ENCODE data around the gene CLPSL1. TPM values are rescaled to one million over a fixed set of nuclear protein-coding genes. Genes with fewer than 3 reads are reported as not detected.

CLPSL1 gene
- total and polyA plus RNA-seq, 2 of the 13 experiments (the other 11 are each of a cell fraction or from before 2014, with no cell fraction given): not detected

DNA sequence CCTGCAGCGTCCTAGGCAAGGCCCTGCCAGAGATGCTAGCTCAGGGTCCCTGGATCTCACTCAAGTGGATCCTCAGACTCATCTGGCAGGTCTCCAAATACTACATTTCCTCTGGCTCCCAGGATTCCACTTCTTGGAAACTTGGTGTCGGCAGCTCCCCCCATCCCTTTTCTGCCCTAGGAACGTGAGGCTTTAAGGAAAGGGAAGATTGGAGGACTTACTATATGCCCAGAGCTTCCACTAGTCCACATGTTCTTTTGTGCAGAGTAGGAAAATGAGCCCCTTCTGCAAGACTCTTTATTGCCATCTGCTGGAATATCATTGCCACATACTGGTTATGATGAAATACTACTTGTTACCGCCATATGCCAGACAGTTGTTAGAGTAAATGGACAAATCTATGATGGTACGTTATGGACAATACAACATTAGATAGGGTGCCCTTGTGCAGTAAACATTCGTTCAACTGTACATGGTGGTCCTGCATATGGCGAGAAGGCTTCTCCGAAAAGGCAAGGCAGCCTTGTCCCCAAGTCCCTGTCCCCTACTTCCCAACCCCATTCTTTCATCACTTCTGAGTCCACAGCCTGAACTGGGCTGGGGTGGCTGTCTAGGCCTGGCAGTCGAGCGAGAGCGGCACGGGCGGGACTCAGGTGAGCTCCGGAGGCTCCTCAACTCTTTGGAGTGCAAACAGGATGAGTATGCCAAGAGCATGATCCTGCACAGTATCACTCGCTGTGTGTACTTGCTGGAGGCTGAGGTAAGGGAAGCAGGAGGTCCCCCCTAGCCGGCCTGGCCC, 43.2 kb upstream of the CLPSL1 start:
- H3K27me3 ChIP-seq (ENCODE audit: control insufficient read depth in 1 of 2, insufficient read depth in 2 of 2, low read length in 2 of 2): no peaks in the 10 kb centered on the region
- peak; percentile 72 for FAIRE-seq
- peaks cover 79% of the 10 kb centered on the region for H3K4me1 ChIP-seq (ENCODE audit: insufficient read depth, low read length)
- H4K20me1 ChIP-seq (ENCODE audit: insufficient read depth, low read length): no peaks in the 10 kb centered on the region
- POLR2A ChIA-PET: interaction anchor here (1.8 to 2.1 kb wide), 2 partner anchors 10 to 153 kb away, joined by 5 to 16 read pairs; no protein-coding TSS in a partner anchor
- peak overlapping the region; percentile 52 for H3K4me2 ChIP-seq (ENCODE audit: low read depth, low read length)
- in situ Hi-C loops (cut with HindIII; ENCODE audit: extremely low pct_ligation_motif_present, low pct_unique_long_range_greater_than_20kb) (loop anchor here (5.0 to 10.0 kb wide), 2 partner anchors 155 to 423 kb away; no protein-coding TSS in a partner anchor), intact Hi-C loops (cut with micrococcal nuclease; ENCODE audit: unreplicated experiment) (loop anchor here (1.0 to 10.0 kb wide), 4 partner anchors 49 to 443 kb away; partner anchors contain the start of genes DEF6 and FKBP5)
- H3K4me3 ChIP-seq (replicated peaks in 1 of 3; ENCODE audit: insufficient read depth in 1 of 3, low read depth in 2 of 3, low read length in 3 of 3): peak overlapping the region in 1 of 3 experiments; percentile 30; a peak in 2 of 6 replicates
- DNase-seq (ENCODE audit: low spot score): peak; percentile 87
- WGBS (ENCODE audit: low lambda C conversion rate): 60% methylated on average over 16 of the region's 16 CpGs
- no peaks in the 10 kb centered on the region for H3K79me2 ChIP-seq (ENCODE audit: insufficient read depth, low read length)
- peak overlapping the region; percentile 73 for H2AFZ ChIP-seq (ENCODE audit: low read length)
- H3K36me3 ChIP-seq (replicated peaks in 1 of 2; ENCODE audit: control insufficient read depth in 1 of 2, insufficient read depth in 2 of 2, low read length in 2 of 2): no peaks in the 10 kb centered on the region
- CTCF ChIA-PET (ENCODE audit: low intra/inter-chr PET ratio, low total read pairs): interaction anchor here (1.1 to 5.0 kb wide), 4 partner anchors 51 to 215 kb away, joined by 3 to 131 read pairs (median 10); no protein-coding TSS in a partner anchor
- no peaks in the 10 kb centered on the region for H3K9me3 ChIP-seq (ENCODE audit: low read length)
- H3K27ac ChIP-seq (ENCODE audit: extremely low read length, insufficient read depth, low read length): no peak overlapping the region
- 0 out of 2 replicates have a peak overlapping the region, but pooled peaks have one; percentile 13 for H3K9ac ChIP-seq (ENCODE audit: insufficient read depth, low read depth, low read length)
- peak; percentile 63 for ATAC-seq
- no TSS peak for BruUV-seq (replicated peaks)
- no peak for TF ChIP-seq MTA1 (CRISPR knock-in tag; IDR thresholded peaks at IDR 0.05; ENCODE audit: borderline replicate concordance)
- no peak for TF ChIP-seq HNRNPH1 (optimal IDR thresholded peaks at IDR 0.05; ENCODE audit: low read depth, low read length)
- TF ChIP-seq, protein P1, sequence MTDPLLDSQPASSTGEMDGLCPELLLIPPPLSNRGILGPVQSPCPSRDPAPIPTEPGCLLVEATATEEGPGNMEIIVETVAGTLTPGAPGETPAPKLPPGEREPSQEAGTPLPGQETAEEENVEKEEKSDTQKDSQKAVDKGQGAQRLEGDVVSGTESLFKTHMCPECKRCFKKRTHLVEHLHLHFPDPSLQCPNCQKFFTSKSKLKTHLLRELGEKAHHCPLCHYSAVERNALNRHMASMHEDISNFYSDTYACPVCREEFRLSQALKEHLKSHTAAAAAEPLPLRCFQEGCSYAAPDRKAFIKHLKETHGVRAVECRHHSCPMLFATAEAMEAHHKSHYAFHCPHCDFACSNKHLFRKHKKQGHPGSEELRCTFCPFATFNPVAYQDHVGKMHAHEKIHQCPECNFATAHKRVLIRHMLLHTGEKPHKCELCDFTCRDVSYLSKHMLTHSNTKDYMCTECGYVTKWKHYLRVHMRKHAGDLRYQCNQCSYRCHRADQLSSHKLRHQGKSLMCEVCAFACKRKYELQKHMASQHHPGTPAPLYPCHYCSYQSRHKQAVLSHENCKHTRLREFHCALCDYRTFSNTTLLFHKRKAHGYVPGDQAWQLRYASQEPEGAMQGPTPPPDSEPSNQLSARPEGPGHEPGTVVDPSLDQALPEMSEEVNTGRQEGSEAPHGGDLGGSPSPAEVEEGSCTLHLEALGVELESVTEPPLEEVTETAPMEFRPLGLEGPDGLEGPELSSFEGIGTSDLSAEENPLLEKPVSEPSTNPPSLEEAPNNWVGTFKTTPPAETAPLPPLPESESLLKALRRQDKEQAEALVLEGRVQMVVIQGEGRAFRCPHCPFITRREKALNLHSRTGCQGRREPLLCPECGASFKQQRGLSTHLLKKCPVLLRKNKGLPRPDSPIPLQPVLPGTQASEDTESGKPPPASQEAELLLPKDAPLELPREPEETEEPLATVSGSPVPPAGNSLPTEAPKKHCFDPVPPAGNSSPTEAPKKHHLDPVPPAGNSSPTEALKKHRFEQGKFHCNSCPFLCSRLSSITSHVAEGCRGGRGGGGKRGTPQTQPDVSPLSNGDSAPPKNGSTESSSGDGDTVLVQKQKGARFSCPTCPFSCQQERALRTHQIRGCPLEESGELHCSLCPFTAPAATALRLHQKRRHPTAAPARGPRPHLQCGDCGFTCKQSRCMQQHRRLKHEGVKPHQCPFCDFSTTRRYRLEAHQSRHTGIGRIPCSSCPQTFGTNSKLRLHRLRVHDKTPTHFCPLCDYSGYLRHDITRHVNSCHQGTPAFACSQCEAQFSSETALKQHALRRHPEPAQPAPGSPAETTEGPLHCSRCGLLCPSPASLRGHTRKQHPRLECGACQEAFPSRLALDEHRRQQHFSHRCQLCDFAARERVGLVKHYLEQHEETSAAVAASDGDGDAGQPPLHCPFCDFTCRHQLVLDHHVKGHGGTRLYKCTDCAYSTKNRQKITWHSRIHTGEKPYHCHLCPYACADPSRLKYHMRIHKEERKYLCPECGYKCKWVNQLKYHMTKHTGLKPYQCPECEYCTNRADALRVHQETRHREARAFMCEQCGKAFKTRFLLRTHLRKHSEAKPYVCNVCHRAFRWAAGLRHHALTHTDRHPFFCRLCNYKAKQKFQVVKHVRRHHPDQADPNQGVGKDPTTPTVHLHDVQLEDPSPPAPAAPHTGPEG (CRISPR knock-in tag; IDR thresholded peaks at IDR 0.05): no peak
- TF ChIP-seq NRL (CRISPR knock-in tag; IDR thresholded peaks at IDR 0.05; ENCODE audit: borderline replicate concordance): no peak
- no peak for TF ChIP-seq CCAR2 (optimal IDR thresholded peaks at IDR 0.05; ENCODE audit: low read depth, low read length)
- TF ChIP-seq ZMYM2 (CRISPR knock-in tag; IDR thresholded peaks at IDR 0.05): no peak
- no peak; the same call in 1 of the 2 replicates for TF ChIP-seq HMG20B (CRISPR knock-in tag; conservative IDR thresholded peaks at IDR 0.05)
- TF ChIP-seq ZNF318 (CRISPR knock-in tag; IDR thresholded peaks at IDR 0.05): no peak
